AG09309 (cell line): ENCODE data around the gene CACNA1S.
A peak's percentile ranks its signal among the peaks of the same experiment; 100 is the strongest.

Experiments used
- DNase-seq: peaks from one replicate; pipeline ENCODE4 v3.0.0-alpha.2; 2010; ENCODE audit warnings: low read depth
- H3K4me3 ChIP-seq: 2 replicates; pipeline ENCODE4 v1.5.1; 2011; ENCODE audit warnings: mild to moderate bottlenecking, low read depth, low read length, moderate library complexity; ENCODE audit not compliant: control insufficient read depth
- TF ChIP-seq, protein P1 (sequence below): IDR thresholded peaks from 2 replicates; pipeline ENCODE4 v1.5.1; 2011; ENCODE audit warnings: mild to moderate bottlenecking, low read depth, low read length, inconsistent platforms; ENCODE audit not compliant: insufficient read depth, control insufficient read depth; ENCODE audit errors: missing control alignments

CACNA1S gene

DNA sequence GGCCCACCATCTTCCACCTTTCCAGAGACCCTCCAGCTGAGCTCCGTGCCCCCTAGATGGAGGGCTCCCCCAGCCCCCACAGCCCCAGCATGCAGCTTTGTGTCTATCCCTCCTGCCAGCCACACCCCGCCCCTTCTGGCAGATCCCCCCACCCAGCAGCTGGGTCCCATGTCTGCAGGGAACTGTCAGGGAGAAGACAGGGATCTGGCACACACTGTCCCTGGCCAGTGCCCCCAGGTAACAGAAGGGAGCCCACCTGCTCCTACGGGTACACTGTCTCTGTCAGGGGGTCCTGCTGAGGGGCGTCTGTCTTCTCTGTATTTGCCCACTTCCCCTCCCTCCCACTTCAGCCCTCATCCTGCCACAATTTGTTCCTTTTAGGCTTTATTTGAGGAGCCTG is 77.6 kb downstream of the CACNA1S start:
- H3K4me3 ChIP-seq: no peak overlapping the region
- no peak for DNase-seq
- TF ChIP-seq, protein P1, sequence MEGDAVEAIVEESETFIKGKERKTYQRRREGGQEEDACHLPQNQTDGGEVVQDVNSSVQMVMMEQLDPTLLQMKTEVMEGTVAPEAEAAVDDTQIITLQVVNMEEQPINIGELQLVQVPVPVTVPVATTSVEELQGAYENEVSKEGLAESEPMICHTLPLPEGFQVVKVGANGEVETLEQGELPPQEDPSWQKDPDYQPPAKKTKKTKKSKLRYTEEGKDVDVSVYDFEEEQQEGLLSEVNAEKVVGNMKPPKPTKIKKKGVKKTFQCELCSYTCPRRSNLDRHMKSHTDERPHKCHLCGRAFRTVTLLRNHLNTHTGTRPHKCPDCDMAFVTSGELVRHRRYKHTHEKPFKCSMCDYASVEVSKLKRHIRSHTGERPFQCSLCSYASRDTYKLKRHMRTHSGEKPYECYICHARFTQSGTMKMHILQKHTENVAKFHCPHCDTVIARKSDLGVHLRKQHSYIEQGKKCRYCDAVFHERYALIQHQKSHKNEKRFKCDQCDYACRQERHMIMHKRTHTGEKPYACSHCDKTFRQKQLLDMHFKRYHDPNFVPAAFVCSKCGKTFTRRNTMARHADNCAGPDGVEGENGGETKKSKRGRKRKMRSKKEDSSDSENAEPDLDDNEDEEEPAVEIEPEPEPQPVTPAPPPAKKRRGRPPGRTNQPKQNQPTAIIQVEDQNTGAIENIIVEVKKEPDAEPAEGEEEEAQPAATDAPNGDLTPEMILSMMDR: no peak

GRCh38 chr1:201032408-201032807 is 79.8 kb downstream of the CACNA1S start:
- no peak overlapping the region for H3K4me3 ChIP-seq
- no peak for DNase-seq
- TF ChIP-seq, protein P1: no peak

DNA sequence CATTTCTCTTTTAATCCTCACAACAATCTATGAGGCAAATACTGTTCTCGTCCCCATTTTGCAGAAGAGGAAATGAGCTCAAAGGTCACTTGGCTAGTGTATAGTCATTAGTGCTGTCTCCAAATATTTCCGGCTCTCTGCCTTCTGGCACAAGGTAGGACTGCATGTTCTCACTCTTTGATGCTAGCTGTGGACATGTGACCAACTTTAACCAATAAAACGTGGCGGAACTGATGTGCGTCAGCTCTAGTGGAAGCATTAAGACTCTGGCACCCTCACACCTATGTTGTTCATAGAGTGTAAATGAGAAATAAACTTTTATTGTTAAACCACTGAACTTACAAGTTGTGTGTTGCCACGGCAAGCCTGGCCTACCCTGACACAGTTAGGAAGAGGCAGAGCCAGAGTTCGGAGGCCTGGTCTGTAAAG is 83.8 kb downstream of the CACNA1S start:
- H3K4me3 ChIP-seq: no peak overlapping the region
- no peak for DNase-seq
- TF ChIP-seq, protein P1: no peak

GRCh38 chr1:201026836-201027235 is 85.4 kb downstream of the CACNA1S start:
- TF ChIP-seq, protein P1: no peak
- no peak for DNase-seq
- H3K4me3 ChIP-seq: no peak overlapping the region

GRCh38 chr1:201026234-201026633 is 86.0 kb downstream of the CACNA1S start:
- DNase-seq: no peak
- H3K4me3 ChIP-seq: no peak overlapping the region
- TF ChIP-seq, protein P1: no peak

- no peak overlapping the region for H3K4me3 ChIP-seq
- TF ChIP-seq, protein P1: peak; percentile 52
- no peak for DNase-seq
Measured at GRCh38 chr1:201025571-201026002, 86.6 kb downstream of the CACNA1S start.

DNA sequence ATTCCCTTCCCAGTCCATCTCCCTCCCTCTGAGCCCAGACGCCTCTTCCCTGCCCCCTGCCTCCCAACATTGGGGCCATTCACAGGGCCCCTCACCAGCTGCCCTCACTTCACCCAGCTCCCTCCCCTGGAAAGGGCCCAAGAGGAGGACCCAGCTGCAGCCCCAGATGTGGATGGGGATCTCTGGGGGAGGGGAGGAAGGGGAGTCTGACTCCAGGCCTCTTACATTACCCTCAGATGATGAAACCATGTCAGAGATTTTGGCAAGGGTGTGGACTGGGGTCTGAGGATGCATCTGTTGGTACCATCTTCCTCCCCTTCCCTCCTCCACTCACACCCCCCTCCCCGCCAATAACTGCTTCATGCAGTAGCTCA is 87.6 kb downstream of the CACNA1S start:
- no peak overlapping the region for H3K4me3 ChIP-seq
- TF ChIP-seq, protein P1: no peak
- no peak for DNase-seq
